WTC11 (cell line): ENCODE data around the gene MIPEP.

Source experiments
- TF ChIP-seq, protein P1 (sequence below): sonication (generic); formaldehyde crosslinking; IDR thresholded peaks from 2 replicates; pipeline ENCODE4 v1.8.0; 2022; ENCODE audit warnings: mild to moderate bottlenecking, missing genetic modification reagents
- TF ChIP-seq, protein P2 (sequence below): sonication (generic); formaldehyde crosslinking; IDR thresholded peaks from 2 replicates; pipeline ENCODE4 v1.8.1; 2023; ENCODE audit warnings: mild to moderate bottlenecking, moderate library complexity, missing genetic modification reagents

DNA sequence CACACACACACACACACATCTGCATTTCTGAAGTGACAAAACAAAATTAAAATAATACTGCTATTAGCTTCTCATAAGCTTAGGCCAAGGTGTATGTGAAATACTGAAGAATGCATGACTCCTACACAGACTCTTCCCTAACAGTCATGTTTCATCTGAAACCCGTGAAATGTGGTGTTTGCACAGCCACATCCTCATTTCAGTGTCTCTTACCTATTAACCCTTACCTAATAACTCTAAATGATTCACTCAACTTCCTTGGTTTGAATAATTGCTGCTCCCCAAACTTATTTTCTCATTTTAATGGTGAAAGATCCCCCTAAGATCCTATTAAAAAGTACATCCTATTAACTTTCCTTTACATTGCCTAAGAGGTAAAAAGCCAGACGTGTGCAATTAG, 117.6 kb downstream of the MIPEP start:
- TF ChIP-seq, protein P1, sequence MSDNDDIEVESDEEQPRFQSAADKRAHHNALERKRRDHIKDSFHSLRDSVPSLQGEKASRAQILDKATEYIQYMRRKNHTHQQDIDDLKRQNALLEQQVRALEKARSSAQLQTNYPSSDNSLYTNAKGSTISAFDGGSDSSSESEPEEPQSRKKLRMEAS (CRISPR knock-in tag), result no peak
- TF ChIP-seq, protein P2, sequence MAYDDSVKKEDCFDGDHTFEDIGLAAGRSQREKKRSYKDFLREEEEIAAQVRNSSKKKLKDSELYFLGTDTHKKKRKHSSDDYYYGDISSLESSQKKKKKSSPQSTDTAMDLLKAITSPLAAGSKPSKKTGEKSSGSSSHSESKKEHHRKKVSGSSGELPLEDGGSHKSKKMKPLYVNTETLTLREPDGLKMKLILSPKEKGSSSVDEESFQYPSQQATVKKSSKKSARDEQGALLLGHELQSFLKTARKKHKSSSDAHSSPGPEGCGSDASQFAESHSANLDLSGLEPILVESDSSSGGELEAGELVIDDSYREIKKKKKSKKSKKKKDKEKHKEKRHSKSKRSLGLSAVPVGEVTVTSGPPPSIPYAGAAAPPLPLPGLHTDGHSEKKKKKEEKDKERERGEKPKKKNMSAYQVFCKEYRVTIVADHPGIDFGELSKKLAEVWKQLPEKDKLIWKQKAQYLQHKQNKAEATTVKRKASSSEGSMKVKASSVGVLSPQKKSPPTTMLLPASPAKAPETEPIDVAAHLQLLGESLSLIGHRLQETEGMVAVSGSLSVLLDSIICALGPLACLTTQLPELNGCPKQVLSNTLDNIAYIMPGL (CRISPR knock-in tag), result no peak
